Fibroblast of lung (primary cell): Measurements from ENCODE around the gene THBS1. TPM values are rescaled to one million over a fixed set of nuclear protein-coding genes. Genes with fewer than 3 reads are reported as not detected.

ENCODE experiments used
- DNase-seq, 2 donors: peaks; one replicate each; pipeline versions ENCODE4 v3.0.0 to v3.0.0-alpha.2; 2010; ENCODE audit warnings: low read depth in 2 of 2
- H2AFZ ChIP-seq: 2 replicates; pipeline ENCODE4 v1.5.1; 2012; ENCODE audit warnings: low read length, control low read depth, inconsistent platforms
- H3K27ac ChIP-seq: 2 replicates; pipeline ENCODE4 v1.5.1; 2011; ENCODE audit warnings: low read length, control low read depth; ENCODE audit not compliant: insufficient read depth
- H3K27me3 ChIP-seq: 2 replicates; pipeline ENCODE4 v1.5.1; 2011; ENCODE audit warnings: mild to moderate bottlenecking, low read length; ENCODE audit not compliant: control insufficient read depth, insufficient read depth
- H3K36me3 ChIP-seq: 2 replicates; pipeline ENCODE4 v1.5.1; 2011; ENCODE audit warnings: low read length; ENCODE audit not compliant: control insufficient read depth, insufficient read depth
- H3K4me1 ChIP-seq: 2 replicates; pipeline ENCODE4 v1.5.1; 2011; ENCODE audit warnings: low read length; ENCODE audit not compliant: control insufficient read depth, insufficient read depth; ENCODE audit errors: extremely low read depth
- H3K4me2 ChIP-seq: 2 replicates; pipeline ENCODE4 v1.5.1; 2011; ENCODE audit warnings: low read length, control low read depth; ENCODE audit not compliant: insufficient read depth; ENCODE audit errors: extremely low read depth
- H3K4me3 ChIP-seq, 4 experiments: fragments of 200-600 bp in 1 of 4; sonication (generic) in 1 of 4; replicated peaks in 1 of 4; 2 replicates each; pipeline ENCODE4 v1.5.1; 2011 to 2016; ENCODE audit warnings: low read length in 4 of 4, low read depth in 3 of 4, mild to moderate bottlenecking in 3 of 4, control low read depth in 2 of 4, inconsistent platforms in 1 of 4, mixed read lengths in 1 of 4; ENCODE audit not compliant: insufficient read depth in 1 of 4; ENCODE audit errors: control extremely low read depth in 1 of 4
- H3K79me2 ChIP-seq: 2 replicates; pipeline ENCODE4 v1.5.1; 2012; ENCODE audit warnings: mild to moderate bottlenecking, low read length, inconsistent platforms; ENCODE audit not compliant: control insufficient read depth, insufficient read depth
- H3K9ac ChIP-seq: 2 replicates; pipeline ENCODE4 v1.5.1; 2011; ENCODE audit warnings: mild to moderate bottlenecking, low read length, control low read depth; ENCODE audit not compliant: insufficient read depth
- H3K9me3 ChIP-seq: 2 replicates; pipeline ENCODE4 v1.5.1; 2012; ENCODE audit warnings: low read depth, low read length; ENCODE audit not compliant: control insufficient read depth, insufficient read depth
- H4K20me1 ChIP-seq: 2 replicates; pipeline ENCODE4 v1.5.1; 2011; ENCODE audit warnings: low read length; ENCODE audit not compliant: control insufficient read depth, insufficient read depth; ENCODE audit errors: extremely low read depth
- EZH2 ChIP-seq: IDR thresholded peaks from 2 replicates; pipeline ENCODE4 v1.5.1; 2012; ENCODE audit warnings: low read length, control low read depth, mild to moderate bottlenecking; ENCODE audit errors: missing control alignments
- polyA plus RNA-seq, 2 donors: library from polyadenylated mRNA; depleted of rRNA in 1 of 2; stranded (reverse) in 1 of 2; unstranded in 1 of 2; fragments of >200 nt; gene quantifications; 2 replicates each; pipeline ENCODE4 v1.2.1, GENCODE V29; 2011 to 2012; ENCODE audit warnings: missing spikeins in 1 of 2
- total RNA-seq: library from RNA; depleted of rRNA; stranded (reverse); fragments of >200 nt; gene quantifications from 2 replicates; pipeline ENCODE4 v1.2.1, GENCODE V29; 2014
- TF ChIP-seq, protein P1 (sequence below), 2 donors: IDR thresholded peaks in 1 of 2; conservative IDR thresholded peaks in 1 of 2; 1 replicate in 1 of 2; 2 replicates in 1 of 2; pipeline ENCODE4 v1.5.1; 2011 to 2012; ENCODE audit warnings: low read length in 2 of 2, control low read depth in 1 of 2, inconsistent platforms in 1 of 2, low read depth in 1 of 2, mild to moderate bottlenecking in 1 of 2

Gene THBS1
- total and polyA plus RNA-seq, 2 donors (not counting 1 experiment from before 2014, with no cell fraction given), result 1,512 to 1,745 TPM

GRCh38 chr15:39580117-39580484 lies 778 bp upstream of the THBS1 start:
- Histone ChIP-seq H4K20me1 (peaks cover 7% of the 10 kb centered on the region), H3K36me3 (peaks cover 18% of the 10 kb centered on the region), H3K9me3 (no peaks in the 10 kb centered on the region), H3K9ac (peak overlapping the region; percentile 94), H3K27ac (peak overlapping the region; percentile 97), H3K4me1 (peaks cover 11% of the 10 kb centered on the region), H3K4me2 (peak overlapping the region; percentile 98), H3K4me3 (peak overlapping the region; percentile 52 to 96 (median 76)), H3K79me2 (peaks cover 41% of the 10 kb centered on the region), H3K27me3 (no peaks in the 10 kb centered on the region), H2AFZ (no peak overlapping the region)
- DNase-seq, result peak; percentile 94 to 97
- TF ChIP-seq, protein P1, sequence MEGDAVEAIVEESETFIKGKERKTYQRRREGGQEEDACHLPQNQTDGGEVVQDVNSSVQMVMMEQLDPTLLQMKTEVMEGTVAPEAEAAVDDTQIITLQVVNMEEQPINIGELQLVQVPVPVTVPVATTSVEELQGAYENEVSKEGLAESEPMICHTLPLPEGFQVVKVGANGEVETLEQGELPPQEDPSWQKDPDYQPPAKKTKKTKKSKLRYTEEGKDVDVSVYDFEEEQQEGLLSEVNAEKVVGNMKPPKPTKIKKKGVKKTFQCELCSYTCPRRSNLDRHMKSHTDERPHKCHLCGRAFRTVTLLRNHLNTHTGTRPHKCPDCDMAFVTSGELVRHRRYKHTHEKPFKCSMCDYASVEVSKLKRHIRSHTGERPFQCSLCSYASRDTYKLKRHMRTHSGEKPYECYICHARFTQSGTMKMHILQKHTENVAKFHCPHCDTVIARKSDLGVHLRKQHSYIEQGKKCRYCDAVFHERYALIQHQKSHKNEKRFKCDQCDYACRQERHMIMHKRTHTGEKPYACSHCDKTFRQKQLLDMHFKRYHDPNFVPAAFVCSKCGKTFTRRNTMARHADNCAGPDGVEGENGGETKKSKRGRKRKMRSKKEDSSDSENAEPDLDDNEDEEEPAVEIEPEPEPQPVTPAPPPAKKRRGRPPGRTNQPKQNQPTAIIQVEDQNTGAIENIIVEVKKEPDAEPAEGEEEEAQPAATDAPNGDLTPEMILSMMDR (conservative IDR thresholded peaks at IDR 0.05 in 1 of 2, IDR thresholded peaks at IDR 0.05 in 1 of 2; ENCODE audit: low read depth in 1 of 2, low read length in 2 of 2), result peak; percentile 64 to 97
- no peak for TF ChIP-seq EZH2

- Histone ChIP-seq H3K27me3 (no peaks in the 10 kb centered on the region), H3K9me3 (no peaks in the 10 kb centered on the region), H3K36me3 (peaks cover 30% of the 10 kb centered on the region), H3K9ac (peak overlapping the region; percentile 90), H4K20me1 (peaks cover 10% of the 10 kb centered on the region), H3K4me3 (peak overlapping the region; percentile 73 to 96 (median 84)), H3K27ac (peak overlapping the region; percentile 97), H3K4me2 (peak overlapping the region; percentile 86), H3K4me1 (peaks cover 17% of the 10 kb centered on the region), H2AFZ (no peak overlapping the region), H3K79me2 (peaks cover 53% of the 10 kb centered on the region)
- DNase-seq, result peak in 1 of 2 donors; percentile 27
- no peak for TF ChIP-seq EZH2
- TF ChIP-seq, protein P1 (conservative IDR thresholded peaks at IDR 0.05 in 1 of 2, IDR thresholded peaks at IDR 0.05 in 1 of 2; ENCODE audit: low read depth in 1 of 2, low read length in 2 of 2), result no peak
These were observed 438 bp downstream of the THBS1 start for GRCh38 chr15:39581242-39581792.

GRCh38 chr15:39581793-39582285 lies 960 bp downstream of the THBS1 start:
- Histone ChIP-seq H3K79me2 (peaks cover 55% of the 10 kb centered on the region), H3K4me1 (peaks cover 17% of the 10 kb centered on the region), H3K9ac (peak overlapping the region; percentile 90), H3K4me3 (peak overlapping the region; percentile 73 to 96 (median 84)), H3K9me3 (no peaks in the 10 kb centered on the region), H3K4me2 (peak overlapping the region; percentile 86), H3K27ac (peak overlapping the region; percentile 97), H4K20me1 (peaks cover 10% of the 10 kb centered on the region), H3K36me3 (peaks cover 34% of the 10 kb centered on the region), H2AFZ (no peak overlapping the region), H3K27me3 (no peaks in the 10 kb centered on the region)
- TF ChIP-seq, protein P1 (conservative IDR thresholded peaks at IDR 0.05 in 1 of 2, IDR thresholded peaks at IDR 0.05 in 1 of 2; ENCODE audit: low read depth in 1 of 2, low read length in 2 of 2), result peak; percentile 42 to 66
- no peak for TF ChIP-seq EZH2
- DNase-seq, result peak; percentile 42 to 59
